ENCODE measurements around the gene EFL1.
"Not testable (repeated sequence)": the region's sequence is repeated elsewhere in the genome, so short reads cannot be mapped to it uniquely, and the experiment has no call there.

- not testable (repeated sequence) for TF ChIP-seq POLR2A, CTCF (IDR thresholded peaks at IDR 0.05)
These were observed 20.6 kb downstream of the EFL1 start for GRCh38 chr15:82241836-82242499.

Measured in right lobe of liver (tissue), 4 donors.